Spleen (tissue), 7 donors: ENCODE data around the gene KCNS1.

ENCODE experiments used
- CTCF ChIP-seq, 11 experiments: fragments of 200-600 bp in 7 of 11; fragments of 450-650 bp in 4 of 11; sonication (generic) in 4 of 11; IDR thresholded peaks in 8 of 11; conservative IDR thresholded peaks in 3 of 11; 1 replicate in 7 of 11; 2 replicates in 4 of 11; pipeline versions ENCODE4 v1.4.0 to v1.8.0; 2016 to 2021; ENCODE audit warnings: antibody characterized with exemption in 11 of 11, inconsistent platforms in 4 of 11, mild to moderate bottlenecking in 1 of 11
- POLR2A ChIP-seq, 3 donors: fragments of 450-650 bp; IDR thresholded peaks; one replicate each; pipeline ENCODE4 v1.5.1; 2017; ENCODE audit warnings: antibody characterized with exemption in 3 of 3, mild to moderate bottlenecking in 1 of 3
- donor health status: DM: no; HTN: no; CAD: no; lungs with moderate emphysema.
- donor health status: DM: no; HTN: no; CAD: no.
- donor health status: DM: no; HTN: no; CAD: no.

GRCh38 chr20:45114465-45115385 is 13.8 kb upstream of the KCNS1 start, which contains the start of gene WFDC5:
- no peak for TF ChIP-seq CTCF (IDR thresholded peaks at IDR 0.05 in 8 of 11, conservative IDR thresholded peaks at IDR 0.05 in 3 of 11)
- no peak for TF ChIP-seq POLR2A (IDR thresholded peaks at IDR 0.05)
